ENCODE results near the gene VSIR. TPM values are rescaled to one million over a fixed set of nuclear protein-coding genes. Genes with fewer than 3 reads are reported as not detected.

The VSIR gene
- total and polyA plus RNA-seq, 9 of the 15 experiments (the other 6 are each of a cell fraction or from before 2014, with no cell fraction given) = 0.14 to 20.5 (median 9.3) TPM

- TF ChIP-seq RREB1 (CRISPR knock-in tag; IDR thresholded peaks at IDR 0.05) (peak; percentile 92), BRD4 (IDR thresholded peaks at IDR 0.05) (0 out of 2 replicates have a peak, but pooled peaks have one; percentile 57), DNMT1 (IDR thresholded peaks at IDR 0.05) (no peak), ATF6 (CRISPR knock-in tag; IDR thresholded peaks at IDR 0.05) (0 out of 2 replicates have a peak, but pooled peaks have one; percentile 39), E4F1 (CRISPR knock-in tag; IDR thresholded peaks at IDR 0.05; ENCODE audit: borderline replicate concordance) (0 out of 2 replicates have a peak, but pooled peaks have one; percentile 22), NONO (IDR thresholded peaks at IDR 0.05; ENCODE audit: low read depth in 2 of 2, low read length in 1 of 2) (peak in 1 of 2 experiments; percentile 17; a peak in 1 of 4 replicates), SUPT5H (IDR thresholded peaks at IDR 0.05) (no peak), KLF1 (tag; IDR thresholded peaks at IDR 0.05) (no peak), ZC3H11A (IDR thresholded peaks at IDR 0.05; ENCODE audit: low read depth, low read length) (no peak), ZNF76 (CRISPR knock-in tag; IDR thresholded peaks at IDR 0.05; ENCODE audit: borderline replicate concordance) (0 out of 2 replicates have a peak, but pooled peaks have one; percentile 16), TSC22D4 (tag; IDR thresholded peaks at IDR 0.05) (no peak), MAX (CRISPR knock-in tag; IDR thresholded peaks at IDR 0.05) (no peak), TAF7 (tag; IDR thresholded peaks at IDR 0.05) (peak; percentile 14; the same call in 1 of the 2 replicates), LCOR (CRISPR knock-in tag; IDR thresholded peaks at IDR 0.05) (peak; percentile 100), ZFP36 (IDR thresholded peaks at IDR 0.05; ENCODE audit: low read depth, low read length, partially characterized antibody) (no peak), BRD9 (IDR thresholded peaks at IDR 0.05; ENCODE audit: low read depth, partially characterized antibody) (peak; percentile 62)
Measured at GRCh38 chr10:71753091-71753959, 20.0 kb downstream of the VSIR start (continued).
